Mammary epithelial cell (primary cell): Measurements from ENCODE around the gene ESPNL.

Source experiments
- EZH2 ChIP-seq: IDR thresholded peaks from 2 replicates; pipeline ENCODE4 v1.6.1; 2012; ENCODE audit warnings: low read length, inconsistent platforms, borderline replicate concordance
- TF ChIP-seq, protein P1 (sequence below), 2 donors: IDR thresholded peaks in 1 of 2; conservative IDR thresholded peaks in 1 of 2; 2 replicates each; pipeline ENCODE4 v1.5.1; 2011 to 2012; ENCODE audit warnings: inconsistent platforms in 2 of 2, low read length in 2 of 2, mild to moderate bottlenecking in 2 of 2, control low read depth in 1 of 2, low read depth in 1 of 2; ENCODE audit not compliant: insufficient read depth in 1 of 2; ENCODE audit errors: extremely low read depth in 1 of 2

- TF ChIP-seq, protein P1, sequence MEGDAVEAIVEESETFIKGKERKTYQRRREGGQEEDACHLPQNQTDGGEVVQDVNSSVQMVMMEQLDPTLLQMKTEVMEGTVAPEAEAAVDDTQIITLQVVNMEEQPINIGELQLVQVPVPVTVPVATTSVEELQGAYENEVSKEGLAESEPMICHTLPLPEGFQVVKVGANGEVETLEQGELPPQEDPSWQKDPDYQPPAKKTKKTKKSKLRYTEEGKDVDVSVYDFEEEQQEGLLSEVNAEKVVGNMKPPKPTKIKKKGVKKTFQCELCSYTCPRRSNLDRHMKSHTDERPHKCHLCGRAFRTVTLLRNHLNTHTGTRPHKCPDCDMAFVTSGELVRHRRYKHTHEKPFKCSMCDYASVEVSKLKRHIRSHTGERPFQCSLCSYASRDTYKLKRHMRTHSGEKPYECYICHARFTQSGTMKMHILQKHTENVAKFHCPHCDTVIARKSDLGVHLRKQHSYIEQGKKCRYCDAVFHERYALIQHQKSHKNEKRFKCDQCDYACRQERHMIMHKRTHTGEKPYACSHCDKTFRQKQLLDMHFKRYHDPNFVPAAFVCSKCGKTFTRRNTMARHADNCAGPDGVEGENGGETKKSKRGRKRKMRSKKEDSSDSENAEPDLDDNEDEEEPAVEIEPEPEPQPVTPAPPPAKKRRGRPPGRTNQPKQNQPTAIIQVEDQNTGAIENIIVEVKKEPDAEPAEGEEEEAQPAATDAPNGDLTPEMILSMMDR (conservative IDR thresholded peaks at IDR 0.05 in 1 of 2, IDR thresholded peaks at IDR 0.05 in 1 of 2; ENCODE audit: extremely low read depth in 1 of 2, insufficient read depth in 1 of 2, low read depth in 1 of 2, low read length in 2 of 2): no peak
- no peak for TF ChIP-seq EZH2
Measured at GRCh38 chr2:238121511-238122286, 21.6 kb downstream of the ESPNL start.
